ENCODE results near the gene TRIL.

Gene TRIL

DNA sequence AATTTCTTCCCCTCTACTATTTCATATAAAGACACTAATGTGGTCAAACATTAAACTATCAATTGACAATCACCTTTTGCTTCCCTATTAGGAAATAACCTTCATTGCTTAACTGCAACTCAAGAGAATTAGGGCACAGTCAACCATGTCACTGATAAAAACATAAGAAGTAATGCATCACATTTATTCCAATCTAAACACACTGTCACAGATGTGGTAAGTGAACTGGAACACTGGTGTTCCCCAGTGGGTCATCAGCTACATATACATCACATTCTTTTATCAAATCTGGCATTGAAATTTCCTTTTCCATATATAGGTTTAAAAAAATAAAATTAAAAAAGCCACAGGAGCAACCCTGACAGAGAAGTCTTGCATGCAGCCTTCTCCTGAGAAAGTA lies 3.7 kb downstream of the TRIL start:
- no peak for DNase-seq (ENCODE audit: low read depth)
- TF ChIP-seq, protein P1, sequence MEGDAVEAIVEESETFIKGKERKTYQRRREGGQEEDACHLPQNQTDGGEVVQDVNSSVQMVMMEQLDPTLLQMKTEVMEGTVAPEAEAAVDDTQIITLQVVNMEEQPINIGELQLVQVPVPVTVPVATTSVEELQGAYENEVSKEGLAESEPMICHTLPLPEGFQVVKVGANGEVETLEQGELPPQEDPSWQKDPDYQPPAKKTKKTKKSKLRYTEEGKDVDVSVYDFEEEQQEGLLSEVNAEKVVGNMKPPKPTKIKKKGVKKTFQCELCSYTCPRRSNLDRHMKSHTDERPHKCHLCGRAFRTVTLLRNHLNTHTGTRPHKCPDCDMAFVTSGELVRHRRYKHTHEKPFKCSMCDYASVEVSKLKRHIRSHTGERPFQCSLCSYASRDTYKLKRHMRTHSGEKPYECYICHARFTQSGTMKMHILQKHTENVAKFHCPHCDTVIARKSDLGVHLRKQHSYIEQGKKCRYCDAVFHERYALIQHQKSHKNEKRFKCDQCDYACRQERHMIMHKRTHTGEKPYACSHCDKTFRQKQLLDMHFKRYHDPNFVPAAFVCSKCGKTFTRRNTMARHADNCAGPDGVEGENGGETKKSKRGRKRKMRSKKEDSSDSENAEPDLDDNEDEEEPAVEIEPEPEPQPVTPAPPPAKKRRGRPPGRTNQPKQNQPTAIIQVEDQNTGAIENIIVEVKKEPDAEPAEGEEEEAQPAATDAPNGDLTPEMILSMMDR (IDR thresholded peaks at IDR 0.05; ENCODE audit: insufficient read depth, low read depth, low read length, missing control alignments) = no peak

DNA sequence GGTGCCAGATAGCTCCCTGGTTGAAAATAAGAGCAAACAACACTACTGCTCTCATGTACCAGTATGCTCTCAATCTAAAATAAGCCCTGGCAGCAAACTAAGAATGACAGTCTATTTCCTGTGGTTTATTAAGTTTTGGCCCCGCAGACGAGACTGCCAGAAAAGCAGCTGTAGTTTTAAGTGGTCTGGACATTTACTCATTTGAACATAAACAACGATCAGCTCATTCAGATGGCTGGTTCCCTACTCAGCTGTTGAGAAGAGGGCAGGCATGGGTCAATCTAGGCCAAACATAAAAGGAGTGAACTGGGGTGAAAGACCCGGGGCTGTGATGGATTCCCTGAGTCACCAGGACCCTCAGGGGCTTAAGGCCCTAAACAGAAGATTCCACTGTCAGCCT lies 4.5 kb downstream of the TRIL start:
- TF ChIP-seq, protein P1 (IDR thresholded peaks at IDR 0.05; ENCODE audit: insufficient read depth, low read depth, low read length, missing control alignments) = no peak

More for the DNA sequence above, 3.7 kb downstream of the TRIL start:
- no peak overlapping the region for H3K4me3 ChIP-seq (ENCODE audit: low read length)

DNA sequence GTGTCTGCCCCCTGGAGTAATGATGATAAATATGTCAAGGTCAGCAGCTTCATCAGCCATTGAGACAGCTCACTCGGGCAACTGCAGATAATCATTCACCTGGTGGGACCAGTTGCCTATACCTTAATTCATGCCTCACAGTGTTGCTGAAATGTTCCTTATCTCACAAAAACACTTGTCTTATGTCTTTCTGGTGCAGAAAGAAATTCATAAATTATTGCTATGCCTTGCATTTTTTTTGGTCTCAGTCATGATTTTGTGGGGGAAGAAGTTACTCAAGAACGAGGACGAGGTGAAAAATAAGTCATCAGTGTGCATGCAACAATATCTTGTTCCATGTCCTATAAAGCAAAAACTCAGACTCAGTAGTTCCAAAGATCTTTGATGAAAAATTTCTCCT lies 16.0 kb downstream of the TRIL start:
- no peak for DNase-seq (ENCODE audit: low read depth)
- TF ChIP-seq, protein P1 (IDR thresholded peaks at IDR 0.05; ENCODE audit: insufficient read depth, low read depth, low read length, missing control alignments) = no peak
- no peak overlapping the region for H3K4me3 ChIP-seq (ENCODE audit: low read length)

More for the DNA sequence above, 4.5 kb downstream of the TRIL start:
- no peak for DNase-seq (ENCODE audit: low read depth)
- no peak overlapping the region for H3K4me3 ChIP-seq (ENCODE audit: low read length)

DNA sequence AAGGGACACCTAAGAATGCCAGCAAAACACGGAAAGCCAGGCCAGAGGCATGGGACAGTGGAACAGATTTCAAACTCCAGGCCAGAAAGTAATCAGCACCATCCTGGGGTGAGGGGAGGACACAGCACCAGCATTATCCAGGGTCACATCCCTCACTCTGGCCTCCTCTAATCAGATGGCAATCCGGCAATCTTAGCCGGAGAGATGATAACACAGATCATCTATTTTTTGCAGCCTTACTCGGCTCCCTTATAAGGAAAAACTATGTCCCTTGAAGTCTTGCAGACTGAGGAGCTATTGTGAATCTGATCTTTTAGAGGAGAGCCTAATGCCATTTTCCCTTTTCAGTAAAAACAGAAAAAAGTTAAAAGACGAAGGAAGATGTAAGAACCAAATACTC lies 16.5 kb downstream of the TRIL start:
- TF ChIP-seq, protein P1 (IDR thresholded peaks at IDR 0.05; ENCODE audit: insufficient read depth, low read depth, low read length, missing control alignments) = no peak
- DNase-seq (ENCODE audit: low read depth) = no peak
- no peak overlapping the region for H3K4me3 ChIP-seq (ENCODE audit: low read length)

DNA sequence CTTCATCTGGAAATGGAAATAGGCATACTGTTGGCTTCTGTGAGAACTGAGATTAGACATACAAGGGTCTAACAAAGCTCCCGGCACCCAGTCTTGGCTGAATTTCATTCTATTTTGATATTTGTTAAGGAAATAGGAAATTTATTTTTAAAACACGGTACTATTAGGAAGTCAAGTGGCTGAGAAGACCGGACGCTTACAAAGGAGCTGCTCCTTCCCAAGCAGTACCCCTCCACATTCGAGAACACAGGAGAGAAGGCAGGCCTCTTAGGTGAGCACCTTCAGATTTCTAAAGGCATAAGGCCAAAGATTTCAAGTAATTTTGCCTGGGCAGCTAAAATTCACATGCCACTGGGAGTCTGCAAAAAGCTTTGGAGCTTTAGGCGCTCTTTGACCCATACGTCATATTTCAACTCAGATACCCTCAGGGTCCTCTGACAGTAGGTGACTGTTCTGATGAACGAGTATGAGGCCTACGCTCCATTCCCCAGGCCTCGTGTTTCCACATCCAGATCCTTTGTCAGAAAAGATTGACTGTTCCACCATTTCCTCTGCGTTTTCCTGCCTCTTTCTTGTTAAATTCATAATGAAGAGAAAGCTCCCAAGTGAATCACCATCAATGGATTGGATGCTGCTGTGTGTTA lies 17.3 kb downstream of the TRIL start:
- TF ChIP-seq, protein P1 (IDR thresholded peaks at IDR 0.05; ENCODE audit: insufficient read depth, low read depth, low read length, missing control alignments) = no peak
- no peak for DNase-seq (ENCODE audit: low read depth)
- H3K4me3 ChIP-seq (ENCODE audit: low read length) = no peak overlapping the region

DNA sequence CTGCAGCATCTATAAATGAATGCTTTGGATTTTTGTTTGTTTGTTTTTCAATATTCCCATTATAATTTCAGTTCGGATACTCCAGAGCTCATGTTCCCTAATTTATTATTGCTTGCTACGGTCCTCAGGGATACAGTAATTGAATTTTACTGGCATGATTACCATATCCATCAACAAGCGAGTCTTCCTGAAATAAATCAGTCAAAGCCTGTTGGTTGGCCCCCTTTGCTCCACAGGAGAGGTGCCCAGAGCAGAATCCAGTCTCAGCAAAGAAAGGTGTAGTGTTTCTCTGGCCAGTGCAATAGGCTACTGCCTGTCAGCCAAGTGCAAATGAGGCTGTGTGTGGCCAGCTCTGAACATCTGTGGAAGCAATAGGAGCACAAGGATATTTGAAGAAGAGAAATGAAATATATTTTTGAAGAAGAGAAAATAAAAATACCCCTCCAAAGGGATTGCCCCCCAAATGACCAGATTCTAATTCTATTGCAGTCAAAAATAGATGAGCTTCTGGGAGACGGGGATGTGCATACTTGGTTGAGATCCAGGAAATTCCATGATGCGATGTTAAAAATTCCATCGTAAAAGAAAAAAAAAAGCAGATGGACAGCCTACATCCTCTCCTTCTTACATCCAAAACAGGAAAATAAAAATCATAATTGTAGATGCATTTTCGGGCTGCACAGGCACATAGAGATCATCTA lies 18.1 kb downstream of the TRIL start:
- TF ChIP-seq, protein P1 (IDR thresholded peaks at IDR 0.05; ENCODE audit: insufficient read depth, low read depth, low read length, missing control alignments) = no peak
- no peak for DNase-seq (ENCODE audit: low read depth)
- H3K4me3 ChIP-seq (ENCODE audit: low read length) = no peak overlapping the region
